Endodermal cell (in vitro differentiated cells): ENCODE results near the gene IRF4. TPM values are rescaled to one million over a fixed set of nuclear protein-coding genes. Genes with fewer than 3 reads are reported as not detected.

Source experiments
- DNase-seq: peaks from one replicate; pipeline ENCODE4 v3.0.0-alpha.2; 2017
- H3K27ac ChIP-seq: 2 replicates; pipeline ENCODE4 v1.5.1; 2013; ENCODE audit warnings: mild to moderate bottlenecking, low read depth, low read length, moderate library complexity
- H3K27me3 ChIP-seq: 2 replicates; pipeline ENCODE4 v1.6.1; 2013; ENCODE audit warnings: mild to moderate bottlenecking, low read length, moderate library complexity; ENCODE audit not compliant: insufficient read depth, control insufficient read depth, poor library complexity, severe bottlenecking
- H3K36me3 ChIP-seq: 2 replicates; pipeline ENCODE4 v1.7.0; 2013; ENCODE audit warnings: mild to moderate bottlenecking, low read length, moderate library complexity; ENCODE audit not compliant: control insufficient read depth, insufficient read depth
- H3K4me1 ChIP-seq: one replicate; pipeline ENCODE4 v1.7.0; 2013; ENCODE audit warnings: low read length; ENCODE audit not compliant: control insufficient read depth, insufficient read depth
- H3K4me3 ChIP-seq: 2 replicates; pipeline ENCODE4 v1.5.1; 2013; ENCODE audit warnings: mild to moderate bottlenecking, low read length, moderate library complexity
- H3K9ac ChIP-seq: 2 replicates; pipeline ENCODE4 v1.6.1; 2013; ENCODE audit warnings: mild to moderate bottlenecking, low read length, moderate library complexity; ENCODE audit not compliant: poor library complexity, severe bottlenecking; ENCODE audit errors: extremely low read depth
- H3K9me3 ChIP-seq: 2 replicates; pipeline ENCODE4 v1.6.1; 2013; ENCODE audit warnings: mild to moderate bottlenecking, low read length, moderate library complexity; ENCODE audit not compliant: control insufficient read depth
- H3K27ac Mint-ChIP-seq: 2 replicates; pipeline ENCODE4 v1.8.0; 2020; ENCODE audit warnings: mixed read lengths
- H3K27me3 Mint-ChIP-seq: 2 replicates; pipeline ENCODE4 v1.8.0; 2021; ENCODE audit warnings: mild to moderate bottlenecking, mixed read lengths; ENCODE audit not compliant: insufficient read depth
- H3K36me3 Mint-ChIP-seq: 2 replicates; pipeline ENCODE4 v1.8.0; 2020; ENCODE audit warnings: low read depth, mixed read lengths
- H3K4me1 Mint-ChIP-seq: 2 replicates; pipeline ENCODE4 v1.8.0; 2020; ENCODE audit warnings: mixed read lengths
- H3K4me3 Mint-ChIP-seq: 2 replicates; pipeline ENCODE4 v1.8.0; 2020; ENCODE audit warnings: mild to moderate bottlenecking, moderate library complexity, mixed read lengths
- H3K9me3 Mint-ChIP-seq: 2 replicates; pipeline ENCODE4 v1.8.0; 2020; ENCODE audit warnings: mild to moderate bottlenecking, mixed read lengths
- CTCF ChIP-seq: fragments of 200-600 bp; sonication (generic); conservative IDR thresholded peaks from 2 replicates; pipeline ENCODE4 v1.5.0; 2021; ENCODE audit warnings: antibody characterized with exemption, mild to moderate bottlenecking
- WGBS, 2 experiments: methylation state at CpG; one replicate each; pipeline versions ENCODE4 v1.1.5 to v1.1.7; 2013; ENCODE audit warnings: missing lambda C conversion rate in 2 of 2, mixed read lengths in 1 of 2; ENCODE audit not compliant: insufficient coverage in 1 of 2, insufficient read length in 1 of 2; 5-methylcytosine and 5-hydroxymethylcytosine counted together
- total RNA-seq, 2 donors: library from RNA; stranded (reverse); fragmentation: NEBNext Ultra II Directional in 1 of 2; extraction: Animal tissue kit (Norgen Biotek cat#: 25700) in 1 of 2; gene quantifications; 2 replicates in 1 of 2; 3 replicates in 1 of 2; pipeline ENCODE4 v1.2.1, GENCODE V29; 2021

Gene IRF4
- total RNA-seq, 2 donors from 2014 or later: not detected

GRCh38 chr6:362924-363249 lies 28.7 kb upstream of the IRF4 start:
- Mint-ChIP-seq H3K36me3 (peaks cover 4% of the 10 kb centered on the region), H3K27me3 (peaks cover 3% of the 10 kb centered on the region), H3K4me3 (no peak overlapping the region), H3K27ac (no peak overlapping the region), H3K4me1 (peaks cover 4% of the 10 kb centered on the region), H3K9me3 (peaks cover 93% of the 10 kb centered on the region)
- H3K4me1 ChIP-seq: no peaks in the 10 kb centered on the region
- TF ChIP-seq CTCF: no peak
- 86 to 89% methylated on average over 5 of the region's 5 CpGs for WGBS, 2 experiments
- no peak overlapping the region for H3K9ac ChIP-seq
- H3K4me3 ChIP-seq: no peak overlapping the region
- no peaks in the 10 kb centered on the region for H3K27me3 ChIP-seq
- no peak overlapping the region for H3K27ac ChIP-seq
- no peaks in the 10 kb centered on the region for H3K36me3 ChIP-seq
- no peak for DNase-seq
- peaks cover 27% of the 10 kb centered on the region for H3K9me3 ChIP-seq

- no peak overlapping the region for H3K9ac ChIP-seq
- no peaks in the 10 kb centered on the region for H3K4me1 ChIP-seq
- Mint-ChIP-seq H3K9me3 (peaks cover 93% of the 10 kb centered on the region), H3K4me1 (peaks cover 4% of the 10 kb centered on the region), H3K27ac (no peak overlapping the region), H3K27me3 (peaks cover 3% of the 10 kb centered on the region), H3K4me3 (no peak overlapping the region), H3K36me3 (peaks cover 4% of the 10 kb centered on the region)
- no peak overlapping the region for H3K4me3 ChIP-seq
- 89 to 92% methylated on average over 10 to 12 of the region's 12 CpGs for WGBS, 2 experiments
- H3K27ac ChIP-seq: no peak overlapping the region
- TF ChIP-seq CTCF: no peak
- no peaks in the 10 kb centered on the region for H3K27me3 ChIP-seq
- no peak for DNase-seq
- peaks cover 27% of the 10 kb centered on the region for H3K9me3 ChIP-seq
- H3K36me3 ChIP-seq: no peaks in the 10 kb centered on the region
Observed at GRCh38 chr6:363291-363690, 28.3 kb upstream of the IRF4 start.

GRCh38 chr6:363909-364308 lies 27.6 kb upstream of the IRF4 start:
- H3K36me3 ChIP-seq: no peaks in the 10 kb centered on the region
- Mint-ChIP-seq H3K4me1 (peaks cover 4% of the 10 kb centered on the region), H3K36me3 (peaks cover 4% of the 10 kb centered on the region), H3K4me3 (no peak overlapping the region), H3K9me3 (peaks cover 93% of the 10 kb centered on the region), H3K27ac (no peak overlapping the region), H3K27me3 (peaks cover 3% of the 10 kb centered on the region)
- H3K4me1 ChIP-seq: no peaks in the 10 kb centered on the region
- no peak for DNase-seq
- H3K9me3 ChIP-seq: peaks cover 27% of the 10 kb centered on the region
- H3K9ac ChIP-seq: no peak overlapping the region
- H3K4me3 ChIP-seq: no peak overlapping the region
- no peak for TF ChIP-seq CTCF
- no peak overlapping the region for H3K27ac ChIP-seq
- H3K27me3 ChIP-seq: no peaks in the 10 kb centered on the region
- 90 to 93% methylated on average over 12 to 13 of the region's 13 CpGs for WGBS, 2 experiments
